ENCODE measurements around the gene ACTL7A.

DNA sequence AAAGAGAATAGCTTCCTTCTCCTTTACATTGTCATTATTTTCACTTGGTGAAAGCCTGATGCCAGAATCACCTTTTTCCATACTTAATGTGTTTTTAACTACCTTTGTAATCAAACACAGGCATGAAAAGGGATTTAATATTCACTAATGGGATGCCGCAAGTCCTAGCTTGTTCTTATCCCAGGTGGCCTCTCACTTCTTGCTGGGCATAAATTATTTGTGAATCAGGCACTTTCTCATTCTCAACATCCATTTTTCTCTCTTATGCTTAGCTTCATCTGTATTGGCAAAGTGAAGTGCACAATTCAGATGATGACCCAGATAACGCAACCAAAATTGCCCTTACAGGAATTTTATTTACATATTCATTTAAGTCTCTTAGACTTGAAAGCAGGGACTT, 17.2 kb upstream of the ACTL7A start:
- TF ChIP-seq, protein P1, sequence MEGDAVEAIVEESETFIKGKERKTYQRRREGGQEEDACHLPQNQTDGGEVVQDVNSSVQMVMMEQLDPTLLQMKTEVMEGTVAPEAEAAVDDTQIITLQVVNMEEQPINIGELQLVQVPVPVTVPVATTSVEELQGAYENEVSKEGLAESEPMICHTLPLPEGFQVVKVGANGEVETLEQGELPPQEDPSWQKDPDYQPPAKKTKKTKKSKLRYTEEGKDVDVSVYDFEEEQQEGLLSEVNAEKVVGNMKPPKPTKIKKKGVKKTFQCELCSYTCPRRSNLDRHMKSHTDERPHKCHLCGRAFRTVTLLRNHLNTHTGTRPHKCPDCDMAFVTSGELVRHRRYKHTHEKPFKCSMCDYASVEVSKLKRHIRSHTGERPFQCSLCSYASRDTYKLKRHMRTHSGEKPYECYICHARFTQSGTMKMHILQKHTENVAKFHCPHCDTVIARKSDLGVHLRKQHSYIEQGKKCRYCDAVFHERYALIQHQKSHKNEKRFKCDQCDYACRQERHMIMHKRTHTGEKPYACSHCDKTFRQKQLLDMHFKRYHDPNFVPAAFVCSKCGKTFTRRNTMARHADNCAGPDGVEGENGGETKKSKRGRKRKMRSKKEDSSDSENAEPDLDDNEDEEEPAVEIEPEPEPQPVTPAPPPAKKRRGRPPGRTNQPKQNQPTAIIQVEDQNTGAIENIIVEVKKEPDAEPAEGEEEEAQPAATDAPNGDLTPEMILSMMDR (IDR thresholded peaks at IDR 0.05; ENCODE audit: insufficient read depth, low read length): no peak
- TF ChIP-seq SPI1 (IDR thresholded peaks at IDR 0.05; ENCODE audit: borderline replicate concordance, low read depth) (no peak), GABPA (IDR thresholded peaks at IDR 0.05; ENCODE audit: low read depth) (no peak)
